ENCODE data around the gene PLS3. TPM values are rescaled to one million over a fixed set of nuclear protein-coding genes. Genes with fewer than 3 reads are reported as not detected.

The PLS3 gene
- total RNA-seq, 1 experiment from 2014 or later: 129 TPM

DNA sequence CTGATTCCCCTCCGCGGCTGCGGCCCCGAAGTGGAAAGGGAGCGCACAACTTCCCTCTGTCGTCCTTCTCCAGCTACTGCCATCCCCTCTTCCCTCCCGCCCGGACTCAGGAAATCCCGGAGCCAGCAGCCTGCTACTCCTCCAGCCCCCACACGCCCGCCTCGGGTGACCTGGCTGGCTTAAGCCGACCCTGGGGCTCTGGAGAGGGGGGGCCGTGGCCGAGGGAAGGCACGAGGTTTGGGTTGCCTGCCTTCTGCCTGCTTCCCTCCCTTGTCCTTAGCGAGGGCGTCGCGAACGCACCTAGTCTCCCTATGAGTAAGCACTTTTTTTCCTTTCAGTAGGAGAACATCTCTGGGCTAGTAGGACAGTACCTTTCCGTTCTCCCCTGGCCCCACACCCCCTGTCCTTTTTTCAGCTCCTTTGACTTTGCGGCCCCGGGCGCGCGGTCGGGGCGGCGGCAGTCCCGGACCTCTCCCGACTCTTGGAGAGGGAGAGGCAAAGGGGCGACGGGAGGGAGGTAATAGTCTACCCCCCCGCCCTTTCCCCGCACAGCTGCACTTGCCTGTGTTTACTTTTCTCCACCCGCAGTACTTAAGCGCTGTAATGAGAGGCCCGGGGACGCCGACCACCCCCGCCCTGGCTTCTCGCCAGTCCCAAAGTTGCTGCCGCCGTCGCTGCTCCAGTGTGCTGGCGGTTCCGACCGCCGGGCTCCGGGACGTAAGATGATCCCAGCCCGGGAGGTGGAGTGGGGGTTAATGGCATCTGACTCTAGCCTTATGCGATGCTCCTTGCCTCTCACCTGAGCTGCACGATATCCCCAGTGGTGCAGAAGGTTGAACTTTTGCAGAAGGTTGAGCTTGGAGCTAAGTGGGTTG is 868 bp downstream of the PLS3 start:
- in situ Hi-C loops (cut with HindIII; ENCODE audit: low pct_unique_long_range_greater_than_20kb, low sequenced_read_pairs): no loop called here
- DNase-seq (ENCODE audit: low read depth): peak; percentile 57

DNA sequence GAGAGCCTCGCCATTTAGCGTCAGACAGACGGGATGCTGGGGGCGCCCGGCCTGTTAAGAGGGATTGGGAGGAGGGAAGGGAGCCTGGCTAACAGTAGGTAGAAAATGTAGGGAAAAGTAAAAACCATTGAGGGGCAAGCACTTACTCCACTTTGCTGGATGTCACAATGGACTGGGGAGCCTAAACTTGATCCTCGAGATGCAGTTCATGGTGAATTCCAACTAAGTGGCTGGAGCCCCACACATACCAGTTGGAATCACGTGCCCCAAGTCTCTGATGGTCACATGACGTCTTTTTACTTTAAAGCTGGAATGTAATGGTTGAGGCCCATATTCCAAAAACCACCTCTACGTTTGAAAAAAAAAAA is 1.5 kb downstream of the PLS3 start:
- in situ Hi-C loops (cut with HindIII; ENCODE audit: low pct_unique_long_range_greater_than_20kb, low sequenced_read_pairs): no loop called here
- peak; percentile 47 for DNase-seq (ENCODE audit: low read depth)

DNA sequence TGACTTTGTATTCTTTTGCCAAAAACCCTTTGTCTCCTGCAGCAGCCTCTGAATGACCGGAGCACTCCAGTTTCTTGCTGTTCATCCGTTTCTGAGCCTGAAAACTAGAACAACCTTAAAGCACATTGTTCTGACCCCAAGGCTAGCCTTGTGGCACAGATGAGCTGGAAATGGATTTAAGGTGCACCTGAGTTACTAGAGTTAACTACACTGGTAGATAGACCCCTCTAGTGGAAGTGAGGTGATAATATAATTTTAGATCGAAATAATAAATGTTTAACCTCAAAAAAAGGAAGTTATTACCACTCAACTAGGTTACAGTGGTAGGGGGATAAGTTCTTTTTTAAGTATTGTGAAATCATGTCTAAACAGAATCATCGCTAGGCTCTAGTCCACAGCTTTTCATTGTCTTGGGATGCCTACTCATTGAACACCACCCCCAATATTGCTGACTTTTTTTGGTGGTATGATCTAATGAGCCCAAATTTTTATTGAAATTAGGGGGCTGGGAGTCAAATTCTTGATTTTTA is 2.7 kb downstream of the PLS3 start:
- no peak for DNase-seq (ENCODE audit: low read depth)
- in situ Hi-C loops (cut with HindIII; ENCODE audit: low pct_unique_long_range_greater_than_20kb, low sequenced_read_pairs): no loop called here

DNA sequence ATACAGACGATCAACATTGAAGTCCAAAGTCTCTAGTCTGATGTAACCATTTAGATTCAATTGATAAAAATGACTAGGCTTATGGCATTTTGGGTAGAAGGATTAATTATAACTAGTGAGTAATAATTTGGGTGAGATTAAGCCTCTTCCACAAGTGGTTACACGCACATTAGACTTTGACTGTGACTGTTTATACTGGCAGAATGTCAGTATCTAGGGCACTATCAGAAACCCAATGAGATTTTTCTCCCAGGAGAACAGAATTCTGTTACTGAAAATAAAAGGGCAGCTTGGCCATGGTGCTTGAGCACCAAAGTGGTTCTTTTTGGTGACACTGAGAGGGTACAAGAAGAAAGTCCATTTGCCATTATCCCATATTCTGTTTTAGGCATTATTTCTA is 3.3 kb downstream of the PLS3 start:
- no peak for DNase-seq (ENCODE audit: low read depth)
- in situ Hi-C loops (cut with HindIII; ENCODE audit: low pct_unique_long_range_greater_than_20kb, low sequenced_read_pairs): no loop called here

DNA sequence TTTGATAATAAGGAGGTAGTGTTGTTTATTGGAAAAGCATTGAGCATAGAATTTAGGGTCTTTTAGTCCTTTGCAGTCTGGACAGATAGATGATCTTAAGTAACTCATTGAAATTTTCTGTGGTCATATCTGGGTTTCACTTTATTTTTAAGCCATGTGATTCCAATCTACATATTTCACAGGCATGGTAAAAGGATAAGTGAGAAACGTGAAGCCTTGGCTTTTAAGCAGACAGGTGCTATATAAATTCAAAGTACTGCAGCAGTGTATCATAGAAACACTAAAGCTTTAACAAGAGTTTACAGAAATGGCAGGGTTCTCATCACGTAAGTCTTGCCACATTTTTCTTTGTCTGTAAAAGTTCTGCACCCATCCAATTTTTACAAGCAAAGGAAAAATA is 4.9 kb downstream of the PLS3 start:
- in situ Hi-C loops (cut with HindIII; ENCODE audit: low pct_unique_long_range_greater_than_20kb, low sequenced_read_pairs): no loop called here
- DNase-seq (ENCODE audit: low read depth): no peak

DNA sequence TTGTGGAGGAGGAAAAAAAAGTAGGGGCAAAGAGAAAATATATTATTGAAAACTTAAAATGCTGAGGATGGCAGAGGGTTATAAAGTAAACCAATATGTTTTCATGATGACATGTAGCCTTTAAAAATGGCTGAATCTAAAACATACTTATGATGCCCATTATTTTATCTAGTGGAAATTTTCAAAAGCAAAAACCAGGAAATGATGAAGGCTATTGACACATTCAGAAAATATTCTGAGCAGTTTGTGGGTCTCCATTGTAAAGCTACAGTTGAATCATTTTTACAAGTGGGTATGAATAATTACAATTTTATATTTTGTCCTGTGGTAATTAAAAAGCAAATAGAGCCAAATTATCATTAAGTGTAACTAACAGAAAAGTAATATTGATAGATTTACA is 10.7 kb downstream of the PLS3 start:
- in situ Hi-C loops (cut with HindIII; ENCODE audit: low pct_unique_long_range_greater_than_20kb, low sequenced_read_pairs): no loop called here
- no peak for DNase-seq (ENCODE audit: low read depth)

DNA sequence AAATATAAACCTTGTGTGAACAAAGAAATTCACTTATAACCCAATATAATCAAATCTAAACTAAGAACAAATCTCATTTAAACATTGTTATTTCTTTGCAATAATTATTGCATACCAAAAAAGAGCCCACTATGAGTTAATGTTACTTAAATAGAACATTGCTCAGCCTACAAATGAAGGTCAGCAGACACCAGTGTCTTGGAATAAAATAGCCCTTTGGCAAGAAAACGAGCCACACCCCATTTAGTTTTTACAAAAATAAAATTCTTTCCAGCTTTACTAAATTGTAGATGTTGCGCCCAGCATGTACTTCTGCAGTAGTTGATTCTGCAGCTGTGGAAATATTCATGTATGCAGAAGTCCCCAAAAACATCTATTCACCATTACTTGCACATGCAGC is 12.2 kb downstream of the PLS3 start:
- in situ Hi-C loops (cut with HindIII; ENCODE audit: low pct_unique_long_range_greater_than_20kb, low sequenced_read_pairs): no loop called here

DNA sequence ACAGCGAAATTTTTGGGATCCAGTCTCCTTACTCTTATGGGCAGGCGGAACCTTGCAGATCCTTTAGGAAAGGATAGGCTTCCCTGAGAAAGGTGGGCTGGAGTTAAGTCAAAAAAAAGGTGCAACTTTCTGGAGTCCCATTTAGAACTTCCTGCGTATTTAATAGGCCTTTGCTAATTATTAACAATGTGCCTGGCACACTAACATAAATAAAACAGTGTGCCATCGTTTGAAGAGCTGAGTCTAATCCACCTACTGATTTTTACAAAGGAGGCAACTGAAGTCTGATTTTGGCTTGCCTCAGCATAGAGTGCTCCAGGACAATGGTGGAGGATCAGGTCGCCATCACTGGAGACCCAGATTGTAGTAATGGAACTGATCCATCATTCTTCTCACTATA is 15.7 kb downstream of the PLS3 start:
- in situ Hi-C loops (cut with HindIII; ENCODE audit: low pct_unique_long_range_greater_than_20kb, low sequenced_read_pairs): no loop called here
- peak; percentile 38 for DNase-seq (ENCODE audit: low read depth)

More for the DNA sequence above, 12.2 kb downstream of the PLS3 start:
- no peak for DNase-seq (ENCODE audit: low read depth)

DNA sequence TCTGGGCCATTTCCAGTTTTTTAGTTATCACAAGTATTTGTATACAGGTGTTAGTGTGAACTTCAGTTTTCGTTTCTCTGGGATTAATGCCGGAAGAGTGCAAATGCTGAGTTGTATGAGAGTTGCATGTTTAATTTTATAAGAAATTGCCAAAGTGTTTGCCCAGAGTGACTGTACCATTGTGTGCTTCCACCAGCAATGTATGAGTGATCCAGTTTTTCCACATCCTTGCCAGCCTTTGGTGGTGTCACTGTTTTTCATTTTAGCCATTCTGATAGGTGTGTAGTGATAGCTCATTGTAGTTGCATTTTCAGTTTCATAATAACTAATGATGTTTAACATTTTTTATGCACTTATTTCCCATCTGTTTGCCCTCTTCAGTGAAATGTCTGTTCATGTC is 18.4 kb downstream of the PLS3 start:
- DNase-seq (ENCODE audit: low read depth): no peak

DNA sequence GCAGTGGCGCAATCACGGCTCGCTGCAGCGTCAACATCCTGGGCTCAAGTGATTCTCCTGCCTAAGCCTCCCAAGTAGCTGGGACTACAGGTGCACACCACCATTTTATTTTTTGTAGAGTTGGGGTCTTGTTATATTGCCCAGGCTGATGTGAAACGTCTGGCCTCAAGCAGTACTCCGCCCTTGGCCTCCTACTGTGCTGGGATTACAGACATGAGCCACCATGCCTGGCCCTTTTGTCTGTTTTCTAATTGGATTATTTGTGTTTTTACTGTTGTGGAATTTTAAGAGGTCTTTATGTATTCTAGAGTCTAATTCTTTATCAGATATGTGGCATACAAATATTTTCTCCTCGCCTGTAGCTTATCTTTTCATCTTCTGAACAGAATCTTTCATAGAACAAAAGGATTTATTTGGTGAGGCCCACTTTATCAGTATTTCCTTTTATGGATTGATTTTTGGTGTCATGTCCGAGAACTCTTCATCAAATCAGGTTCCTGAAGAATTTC is 18.9 kb downstream of the PLS3 start:
- in situ Hi-C loops (cut with HindIII; ENCODE audit: low pct_unique_long_range_greater_than_20kb, low sequenced_read_pairs): no loop called here
- no peak for DNase-seq (ENCODE audit: low read depth)

More for the DNA sequence above, 18.4 kb downstream of the PLS3 start:
- in situ Hi-C loops (cut with HindIII; ENCODE audit: low pct_unique_long_range_greater_than_20kb, low sequenced_read_pairs): no loop called here

DNA sequence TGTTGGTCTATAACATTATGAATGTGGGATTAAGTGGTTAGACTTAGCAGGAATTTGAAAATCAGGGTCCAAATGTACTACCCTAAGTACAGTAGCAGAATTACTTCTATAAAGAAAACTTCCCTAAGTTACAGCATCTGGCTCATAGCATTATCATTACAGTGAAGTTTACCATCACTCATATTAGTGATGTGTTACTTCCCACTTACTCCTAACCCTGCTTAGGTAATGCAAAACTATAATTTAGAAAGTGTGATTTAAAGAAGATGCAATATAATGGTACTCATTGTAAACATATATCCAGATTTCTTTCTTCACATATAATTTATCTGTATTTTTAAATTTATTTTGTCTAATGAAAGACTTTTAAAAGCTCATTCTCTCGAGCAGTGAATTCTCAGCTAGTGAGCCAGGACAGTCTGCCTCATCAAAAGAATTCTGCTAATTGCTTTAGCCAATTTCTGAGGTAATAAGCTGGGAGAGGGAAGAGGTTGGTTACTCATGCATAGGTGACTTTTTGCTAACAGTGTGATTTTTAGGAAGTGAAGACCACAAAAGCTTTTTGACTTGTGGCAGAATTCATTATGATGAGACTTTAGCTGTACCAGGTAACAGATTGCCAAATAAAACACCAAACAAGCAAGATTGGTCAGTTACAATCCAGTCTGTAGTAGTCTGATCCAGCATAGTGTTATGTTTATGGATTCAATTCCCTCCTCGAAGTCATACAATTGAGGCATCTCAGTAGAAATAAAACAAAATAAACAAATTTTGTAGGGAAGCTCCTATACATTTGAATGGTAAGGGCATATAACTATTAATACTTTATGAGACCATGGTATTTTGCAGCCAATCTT is 21.0 kb downstream of the PLS3 start:
- in situ Hi-C loops (cut with HindIII; ENCODE audit: low pct_unique_long_range_greater_than_20kb, low sequenced_read_pairs): no loop called here
- DNase-seq (ENCODE audit: low read depth): no peak

DNA sequence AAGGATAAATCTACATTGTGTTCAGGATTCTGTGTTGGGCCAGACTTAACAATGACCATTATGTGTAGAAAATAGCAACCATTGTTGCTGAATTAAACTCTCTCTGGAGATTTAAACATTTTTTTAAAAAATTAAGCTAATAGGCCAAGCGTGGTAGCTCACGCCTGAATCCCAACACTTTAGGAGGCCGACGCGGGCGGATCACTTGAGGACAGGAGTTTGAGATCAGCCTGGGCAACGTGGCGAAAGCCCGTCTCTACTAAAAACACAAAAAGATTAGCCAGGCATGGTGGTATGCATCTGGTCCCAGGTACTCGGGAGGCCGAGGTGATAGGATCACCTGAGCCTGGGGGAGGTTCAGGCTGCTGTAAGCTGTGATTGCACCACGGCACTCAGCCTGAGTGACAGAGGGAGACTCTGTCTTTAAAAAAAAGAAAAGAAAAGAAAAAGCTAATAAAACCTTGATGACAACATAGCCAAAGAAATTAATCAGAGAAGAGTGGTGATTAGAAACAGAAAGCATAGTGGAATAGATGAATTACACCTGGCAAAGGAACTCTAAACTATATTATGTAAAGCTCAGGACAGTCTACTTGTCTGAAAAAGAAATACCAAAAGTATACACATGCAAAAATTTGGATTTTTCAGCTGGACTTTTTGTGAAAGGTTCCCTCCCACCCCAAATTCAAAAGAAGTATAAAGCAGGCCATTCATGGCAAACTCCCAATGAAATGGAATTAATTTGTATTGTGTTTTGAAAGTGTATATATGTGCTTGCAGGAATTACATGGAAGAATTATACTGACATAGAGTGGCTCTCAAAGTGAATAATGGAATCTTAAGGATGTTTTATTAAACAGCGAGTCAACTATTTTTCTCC is 21.9 kb downstream of the PLS3 start:
- in situ Hi-C loops (cut with HindIII; ENCODE audit: low pct_unique_long_range_greater_than_20kb, low sequenced_read_pairs): no loop called here

DNA sequence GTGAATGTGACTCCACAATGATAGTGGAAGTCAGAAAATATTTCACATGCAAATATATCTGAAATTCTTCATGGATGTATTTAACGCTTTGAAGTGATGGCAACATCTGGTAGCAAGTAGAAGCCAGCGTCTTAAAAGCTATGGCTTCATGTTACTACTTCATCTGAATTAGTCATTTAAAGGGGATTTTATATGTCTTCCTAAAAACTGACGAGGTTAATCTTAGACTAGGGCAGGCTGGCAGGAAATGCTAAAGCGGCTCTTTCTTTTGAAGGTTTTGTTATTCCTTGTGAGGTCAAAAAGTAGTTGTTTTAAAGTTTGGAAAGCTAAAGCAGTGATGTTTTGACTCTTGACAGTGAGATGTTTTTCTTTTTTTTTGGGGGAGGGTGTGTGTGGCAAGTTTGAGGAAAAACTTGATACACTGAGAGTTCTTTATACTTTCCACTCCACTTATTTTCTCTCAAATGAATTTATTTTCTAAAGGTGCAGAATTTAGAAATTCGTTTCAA is 22.6 kb downstream of the PLS3 start:
- no peak for DNase-seq (ENCODE audit: low read depth)
- in situ Hi-C loops (cut with HindIII; ENCODE audit: low pct_unique_long_range_greater_than_20kb, low sequenced_read_pairs): no loop called here

More for the DNA sequence above, 21.9 kb downstream of the PLS3 start:
- DNase-seq (ENCODE audit: low read depth): no peak

DNA sequence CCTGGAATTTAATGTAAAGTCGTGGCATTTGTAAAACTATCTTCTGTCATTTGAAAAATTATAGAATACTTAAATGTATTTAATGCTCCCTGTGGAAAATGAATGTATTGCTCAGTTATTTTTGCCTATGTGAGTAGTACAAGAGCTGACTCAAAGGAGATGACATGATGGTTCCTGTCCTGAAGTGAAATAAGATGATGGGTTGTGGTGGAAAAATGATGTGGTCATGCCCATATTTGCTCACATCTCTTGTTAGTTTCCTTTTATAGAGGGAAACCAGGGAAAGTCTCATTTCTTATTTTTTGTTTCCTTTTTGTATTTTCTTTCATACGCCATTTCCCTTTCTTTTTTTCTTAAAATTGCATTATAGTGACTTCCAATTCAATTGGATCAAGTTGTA is 23.7 kb downstream of the PLS3 start:
- no peak for DNase-seq (ENCODE audit: low read depth)
- in situ Hi-C loops (cut with HindIII; ENCODE audit: low pct_unique_long_range_greater_than_20kb, low sequenced_read_pairs): no loop called here

DNA sequence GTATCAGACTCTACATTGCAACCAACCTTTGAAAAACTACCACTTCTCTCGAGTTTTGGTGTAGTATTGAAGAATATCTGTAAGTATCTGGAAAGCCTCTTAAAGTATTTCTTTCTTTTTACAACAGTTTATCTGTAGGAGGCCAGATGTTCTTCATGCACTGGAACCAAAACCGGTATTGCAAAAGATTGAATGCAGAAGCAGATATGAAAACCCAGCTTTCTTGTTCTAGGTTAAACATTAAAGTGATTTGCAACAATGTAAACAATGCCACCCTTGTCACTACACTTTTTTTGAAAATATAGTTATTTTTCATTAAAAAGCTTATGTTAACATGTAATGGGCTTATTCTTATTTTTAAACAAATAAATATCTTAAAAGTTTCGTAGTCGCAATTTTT is 27.2 kb downstream of the PLS3 start:
- no peak for DNase-seq (ENCODE audit: low read depth)
- in situ Hi-C loops (cut with HindIII; ENCODE audit: low pct_unique_long_range_greater_than_20kb, low sequenced_read_pairs): no loop called here

DNA sequence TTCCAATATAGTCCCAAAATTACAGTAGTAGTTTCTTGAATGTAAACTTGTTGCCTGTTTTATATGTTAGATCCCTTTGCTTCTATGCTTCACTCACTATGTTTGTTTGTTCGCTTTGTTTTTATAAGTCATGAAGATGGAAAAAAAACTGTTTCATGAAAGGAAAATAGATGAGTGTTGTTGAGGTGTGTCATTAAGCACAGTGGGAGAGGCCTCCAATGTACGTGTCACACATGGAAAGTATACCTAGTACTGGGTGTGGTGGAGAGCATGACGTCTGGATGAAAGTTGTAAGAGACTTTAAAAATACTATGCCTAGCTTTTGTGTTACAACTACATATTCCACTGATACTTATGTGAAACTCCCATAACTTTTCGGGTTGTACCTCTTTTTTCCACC is 28.4 kb downstream of the PLS3 start:
- in situ Hi-C loops (cut with HindIII; ENCODE audit: low pct_unique_long_range_greater_than_20kb, low sequenced_read_pairs): no loop called here
- DNase-seq (ENCODE audit: low read depth): peak; percentile 25

DNA sequence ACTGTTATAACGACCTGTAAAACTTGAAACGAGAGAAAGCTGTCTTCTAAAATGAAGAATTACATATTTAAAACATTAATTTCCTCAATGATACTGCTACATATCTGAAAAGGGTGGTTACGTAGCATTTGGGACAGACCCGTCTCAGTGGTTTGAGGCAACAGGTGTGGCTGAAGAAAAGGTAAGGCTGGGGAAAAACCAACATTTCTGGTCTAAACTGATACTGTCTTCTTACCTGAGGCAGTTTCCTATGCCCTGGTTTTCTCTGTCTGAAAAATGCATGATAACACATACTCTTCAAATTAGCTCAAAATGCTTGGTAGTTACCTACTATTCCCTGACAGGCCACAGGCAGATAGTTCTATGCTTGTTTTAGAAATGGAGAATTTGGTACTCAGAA is 30.4 kb downstream of the PLS3 start:
- DNase-seq (ENCODE audit: low read depth): no peak
- in situ Hi-C loops (cut with HindIII; ENCODE audit: low pct_unique_long_range_greater_than_20kb, low sequenced_read_pairs): no loop called here

Data from Caki2 (cell line).